Esophagus (tissue), 2 donors: ENCODE data around the gene COPE. TPM values are rescaled to one million over a fixed set of nuclear protein-coding genes. Genes with fewer than 3 reads are reported as not detected.
"Not testable (repeated sequence)": the region's sequence is repeated elsewhere in the genome, so short reads cannot be mapped to it uniquely, and the experiment has no call there.

ENCODE experiments used
- H3K27ac ChIP-seq, 2 donors: one replicate each; pipeline ENCODE4 v1.5.1; 2013; ENCODE audit warnings: low read depth in 2 of 2, mild to moderate bottlenecking in 2 of 2, inconsistent platforms in 1 of 2, low read length in 1 of 2, moderate library complexity in 1 of 2
- H3K27me3 ChIP-seq, 2 donors: one replicate each; pipeline ENCODE4 v1.6.1; 2013; ENCODE audit warnings: low read length in 2 of 2, control low read depth in 1 of 2, mild to moderate bottlenecking in 1 of 2; ENCODE audit not compliant: insufficient read depth in 2 of 2, control insufficient read depth in 1 of 2
- H3K36me3 ChIP-seq, 2 donors: one replicate each; pipeline ENCODE4 v1.6.1; 2013; ENCODE audit warnings: low read length in 1 of 2; ENCODE audit not compliant: control insufficient read depth in 2 of 2, insufficient read depth in 2 of 2
- H3K4me1 ChIP-seq, 2 donors: one replicate each; pipeline ENCODE4 v1.6.1; 2013; ENCODE audit warnings: low read length in 1 of 2; ENCODE audit not compliant: control insufficient read depth in 2 of 2, insufficient read depth in 2 of 2
- H3K4me3 ChIP-seq, 2 donors: one replicate each; pipeline ENCODE4 v1.5.1; 2013; ENCODE audit warnings: low read length in 2 of 2, mild to moderate bottlenecking in 2 of 2, low read depth in 1 of 2, moderate library complexity in 1 of 2
- H3K9me3 ChIP-seq, 2 donors: one replicate each; pipeline ENCODE4 v1.6.1; 2013; ENCODE audit warnings: mild to moderate bottlenecking in 2 of 2, low read depth in 1 of 2, low read length in 1 of 2, moderate library complexity in 1 of 2; ENCODE audit not compliant: control insufficient read depth in 2 of 2, insufficient read depth in 1 of 2
- WGBS, 2 donors: extraction: QIAGEN DNeasy Blood & Tissue Kit; methylation state at CpG; one replicate each; pipeline ENCODE4 v1.1.7; 2013; 5-methylcytosine and 5-hydroxymethylcytosine counted together
- polyA plus RNA-seq, 2 donors: library from polyadenylated mRNA; stranded (reverse); fragments of 200-250 nt; gene quantifications; one replicate each; pipeline ENCODE4 v1.2.3, GENCODE V29; 2013
- donor health status: healthy with polysubstance abuse.
- donor health status: Bipolar disorder and iron deficiency.

COPE gene
- 100 to 1,000 TPM; 192 to 214 TPM for polyA plus RNA-seq

DNA sequence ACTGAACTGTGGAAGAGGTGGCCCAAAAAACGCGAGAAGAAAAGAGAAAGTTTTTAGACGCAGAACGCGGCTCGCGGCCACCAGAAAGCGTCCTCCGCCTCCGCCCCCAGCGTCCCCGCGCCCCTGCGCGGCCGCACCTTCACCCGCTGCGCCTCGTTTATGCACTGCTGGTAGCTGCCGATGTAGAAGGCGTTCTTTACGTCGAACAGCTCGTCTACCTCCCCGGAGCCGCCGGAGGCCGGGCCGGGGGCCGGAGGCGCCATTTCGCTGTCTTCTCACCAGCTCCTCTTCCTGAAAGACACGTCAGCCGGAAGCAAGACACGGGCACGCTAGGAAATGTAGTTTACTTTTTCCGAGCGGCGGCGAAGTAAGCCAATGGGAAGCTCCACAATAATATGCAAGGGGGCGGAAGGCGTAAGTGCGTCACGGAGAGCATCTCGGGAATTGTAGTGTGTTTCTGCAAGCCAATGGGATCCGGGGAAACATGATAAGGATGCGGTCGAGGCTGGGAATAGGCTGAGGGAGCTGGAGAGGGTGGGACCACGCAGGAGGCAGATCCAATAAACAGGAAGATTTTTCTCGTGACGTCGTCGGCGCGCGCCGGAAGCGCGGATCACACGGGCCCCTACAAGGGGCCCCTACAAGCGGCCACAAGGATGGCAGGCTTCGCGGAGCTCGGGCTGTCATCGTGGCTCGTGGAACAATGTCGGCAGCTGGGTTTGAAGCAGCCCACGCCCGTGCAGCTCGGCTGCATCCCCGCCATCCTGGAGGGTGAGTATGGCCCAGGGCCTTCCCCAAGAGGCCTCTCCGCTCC is at the start of gene COPE, which contains the start of gene DDX49:
COPE (minus strand) TSS at position 302 of the 814 bp plus-strand sequence; CDS start at position 263, 39 bp downstream.
DDX49 (plus strand) TSS at position 630 of the 814 bp plus-strand sequence; CDS start at position 657, 27 bp downstream.
- Histone ChIP-seq H3K4me3 (peak within 1 kb of the TSS; percentile 89 to 98), H3K9me3 (no peaks in the 10 kb centered on the region), H3K27me3 (no peaks in the 10 kb centered on the region), H3K36me3 (peaks cover 0 to 33% of the 10 kb centered on the region in 2 donors), H3K4me1 (peaks cover 4 to 10% of the 10 kb centered on the region in 2 donors), H3K27ac (peak within 1 kb of the TSS; percentile 90 to 98)
- WGBS, 2 donors: 0 to 1% methylated on average over 72 of the region's 72 CpGs

DNA sequence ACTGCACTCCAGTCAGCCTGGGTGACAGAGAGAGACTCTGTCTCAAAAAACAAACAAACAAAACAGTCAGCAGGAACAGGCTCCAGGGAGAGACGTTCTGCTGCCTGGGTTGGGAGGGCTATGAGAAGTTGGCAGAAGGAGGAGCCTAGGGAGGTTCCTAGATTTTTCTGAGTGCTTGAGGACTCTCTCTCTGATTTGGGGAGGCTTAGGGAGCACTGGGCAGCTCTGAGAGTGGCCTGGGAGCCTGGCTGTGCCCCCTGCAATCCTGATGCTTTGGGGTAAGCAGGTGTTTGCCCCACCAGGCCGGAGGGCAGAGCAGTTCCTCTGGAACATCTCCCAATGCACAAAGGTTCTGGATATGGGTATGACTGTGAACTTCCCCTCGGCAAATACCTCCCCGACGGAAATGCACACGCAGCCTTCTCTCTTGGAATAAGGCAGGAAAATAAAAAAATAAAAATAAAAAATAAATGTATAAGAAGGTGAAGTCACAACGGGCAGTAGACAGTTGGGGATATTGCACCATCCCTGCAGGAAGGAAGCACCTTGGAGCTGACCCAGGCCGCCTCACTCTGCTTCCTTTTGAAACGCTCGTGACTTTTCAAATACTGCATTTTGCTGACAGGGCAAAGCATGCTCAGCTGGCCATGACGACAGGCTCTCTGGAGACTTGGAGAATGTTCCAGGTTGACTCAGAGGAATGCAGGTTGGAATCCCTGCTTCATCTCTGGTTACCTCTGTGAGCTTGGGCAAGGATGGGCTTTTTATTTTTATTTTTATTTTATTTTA is 48.4 kb upstream of the COPE start:
- Histone ChIP-seq H3K9me3 (no peaks in the 10 kb centered on the region), H3K27ac (peak overlapping the region; percentile 47 to 83), H3K4me3 (no peak overlapping the region), H3K27me3 (no peaks in the 10 kb centered on the region), H3K36me3 (no peaks in the 10 kb centered on the region), H3K4me1 (no peaks in the 10 kb centered on the region)
- WGBS, 2 donors: 19 to 35% methylated on average over 11 of the region's 11 CpGs

DNA sequence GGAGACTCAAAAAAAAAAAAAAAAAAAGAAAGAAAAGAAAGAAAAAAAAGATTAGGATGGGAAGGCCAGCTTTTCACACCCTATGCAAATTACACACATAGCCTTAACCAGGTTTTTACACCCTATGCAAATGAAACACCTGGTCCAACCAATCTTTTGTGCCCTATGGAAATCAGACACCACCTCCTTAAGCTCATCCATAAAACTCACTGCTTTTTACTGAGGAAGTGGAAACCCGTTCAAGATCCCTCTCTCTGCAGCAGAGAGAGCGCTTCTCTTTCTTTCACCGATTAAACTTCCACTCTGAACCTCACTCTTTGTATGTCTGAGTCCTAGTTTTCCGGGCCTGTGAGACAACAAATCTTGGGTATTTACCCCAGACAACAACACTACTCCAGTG is 47.1 kb upstream of the COPE start:
- 65 to 71% methylated on average over 4 of the region's 4 CpGs for WGBS, 2 donors
- Histone ChIP-seq H3K27ac (no peak overlapping the region), H3K36me3 (no peaks in the 10 kb centered on the region)

DNA sequence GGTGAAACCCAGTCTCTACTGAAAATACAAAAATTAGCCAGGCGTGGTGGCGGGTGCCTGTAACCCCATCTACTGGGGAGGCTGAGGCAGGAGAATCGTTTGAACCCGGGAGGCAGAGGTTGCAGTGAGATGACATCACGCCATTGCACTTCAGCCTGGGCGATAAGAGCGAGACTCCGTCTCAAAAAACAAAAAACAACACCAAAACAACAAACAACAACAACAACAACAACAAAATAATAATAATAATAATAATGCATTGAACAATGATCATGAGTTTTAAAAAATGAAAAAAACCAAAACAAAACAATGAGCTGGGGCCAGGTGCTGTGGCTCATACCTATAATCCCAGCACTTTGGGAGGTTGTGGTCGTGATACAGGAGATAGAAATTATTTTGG is 44.9 kb upstream of the COPE start:
- H3K27me3 ChIP-seq: no peaks in the 10 kb centered on the region
- H3K4me3 ChIP-seq: no peak overlapping the region
- 91 to 92% methylated on average over 9 of the region's 9 CpGs for WGBS, 2 donors
- H3K36me3 ChIP-seq: no peaks in the 10 kb centered on the region
- H3K4me1 ChIP-seq: no peaks in the 10 kb centered on the region
- H3K27ac ChIP-seq: no peak overlapping the region
- H3K9me3 ChIP-seq: no peaks in the 10 kb centered on the region

More for the DNA sequence above, 47.1 kb upstream of the COPE start:
- Histone ChIP-seq H3K4me3 (no peak overlapping the region), H3K27me3 (no peaks in the 10 kb centered on the region), H3K4me1 (no peaks in the 10 kb centered on the region), H3K9me3 (no peaks in the 10 kb centered on the region)

DNA sequence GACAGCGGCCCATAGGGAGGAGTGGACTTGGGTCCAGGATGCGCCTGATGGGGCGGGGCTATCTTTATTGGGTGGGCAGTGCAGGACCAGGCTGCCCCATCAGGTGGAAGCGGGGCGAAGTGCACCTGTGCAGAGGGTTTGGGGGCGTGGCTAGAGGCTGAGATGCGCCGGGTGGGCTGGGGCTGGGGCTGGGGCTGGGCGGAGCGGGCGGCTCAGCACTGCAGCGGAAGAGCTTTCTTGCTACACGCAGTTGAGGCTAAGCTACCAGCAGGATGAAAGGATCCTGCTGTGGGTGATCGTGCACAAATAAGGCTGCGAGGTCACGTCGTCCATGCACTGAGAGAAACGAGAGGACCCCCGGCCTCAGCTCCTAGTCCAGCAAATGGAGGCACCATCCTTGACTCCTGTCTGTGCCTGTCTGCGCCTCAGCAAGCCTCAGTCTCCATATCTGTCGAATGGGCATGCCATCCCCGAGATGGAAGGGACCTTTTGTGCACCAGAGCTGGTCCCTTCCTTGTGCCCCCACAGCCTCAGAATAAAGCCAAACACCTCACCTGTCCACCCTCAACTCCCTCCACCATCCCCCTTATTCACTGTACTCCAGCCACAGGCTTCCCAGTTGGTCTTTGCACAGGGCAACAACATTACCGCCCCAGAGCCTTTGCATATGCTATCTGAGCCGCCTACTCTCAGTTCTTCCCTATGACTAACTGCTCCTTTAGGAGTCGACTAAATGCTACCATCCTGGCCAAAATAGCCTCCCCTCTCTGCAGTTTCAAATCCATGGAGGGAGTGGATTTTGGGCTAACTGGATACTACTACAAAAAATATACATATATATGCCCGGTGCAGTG is 42.8 kb upstream of the COPE start:
- no peak overlapping the region for H3K4me3 ChIP-seq
- H3K36me3 ChIP-seq: no peaks in the 10 kb centered on the region
- H3K27ac ChIP-seq: no peak overlapping the region
- H3K27me3 ChIP-seq: no peaks in the 10 kb centered on the region
- WGBS, 2 donors: 26 to 28% methylated on average over 22 to 26 of the region's 26 CpGs
- H3K9me3 ChIP-seq: no peaks in the 10 kb centered on the region
- H3K4me1 ChIP-seq: no peaks in the 10 kb centered on the region

DNA sequence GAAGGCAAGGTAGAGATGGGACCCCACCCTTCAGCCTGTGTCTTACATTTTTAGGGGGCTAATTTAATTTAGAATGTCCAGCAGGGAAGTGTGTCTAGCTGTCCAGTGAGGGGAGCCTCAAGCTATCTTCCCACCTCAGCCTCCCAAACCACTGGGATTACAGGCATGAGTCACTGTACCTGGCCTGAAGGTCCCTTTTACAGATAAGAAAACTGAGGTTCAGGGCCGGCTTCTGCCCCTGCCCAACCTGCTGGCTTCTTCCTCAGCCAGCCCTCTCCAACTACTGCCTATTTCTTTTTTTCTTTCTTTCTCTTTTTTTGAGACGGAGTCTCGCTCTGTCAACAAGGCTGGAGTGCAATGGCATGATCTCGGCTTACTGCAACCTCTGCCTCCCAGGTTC is 41.2 kb upstream of the COPE start:
- no peaks in the 10 kb centered on the region for H3K9me3 ChIP-seq
- H3K4me1 ChIP-seq: no peaks in the 10 kb centered on the region
- whole genome bisulfite sequencing, 2 donors: 82 to 89% methylated on average over 4 of the region's 4 CpGs
- H3K4me3 ChIP-seq: no peak overlapping the region
- no peak overlapping the region for H3K27ac ChIP-seq
- no peaks in the 10 kb centered on the region for H3K36me3 ChIP-seq
- H3K27me3 ChIP-seq: no peaks in the 10 kb centered on the region

DNA sequence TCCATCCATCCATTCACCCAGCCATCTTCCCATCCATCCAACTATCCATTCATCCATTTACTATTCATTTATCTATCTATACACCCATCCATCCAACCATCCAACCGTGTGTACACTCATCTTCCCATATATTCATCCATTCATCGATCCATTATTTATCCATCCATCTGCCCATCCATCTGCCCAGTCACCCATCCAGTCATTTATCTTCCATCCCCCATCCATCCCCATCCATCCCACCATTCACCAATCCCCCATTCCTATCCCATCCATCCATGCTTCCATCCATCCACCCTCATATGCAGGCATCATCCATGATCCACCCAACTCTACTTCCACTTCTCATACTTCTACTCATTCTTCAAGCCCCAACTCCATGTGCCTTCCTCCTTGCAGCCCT is 35.9 kb upstream of the COPE start:
- Histone ChIP-seq H3K9me3 (no peaks in the 10 kb centered on the region), H3K27me3 (no peaks in the 10 kb centered on the region), H3K36me3 (no peaks in the 10 kb centered on the region), H3K4me3 (no peak overlapping the region), H3K4me1 (peaks cover 0 to 4% of the 10 kb centered on the region in 2 donors), H3K27ac (no peak overlapping the region)
- 91 to 98% methylated on average over 2 of the region's 2 CpGs for WGBS, 2 donors

DNA sequence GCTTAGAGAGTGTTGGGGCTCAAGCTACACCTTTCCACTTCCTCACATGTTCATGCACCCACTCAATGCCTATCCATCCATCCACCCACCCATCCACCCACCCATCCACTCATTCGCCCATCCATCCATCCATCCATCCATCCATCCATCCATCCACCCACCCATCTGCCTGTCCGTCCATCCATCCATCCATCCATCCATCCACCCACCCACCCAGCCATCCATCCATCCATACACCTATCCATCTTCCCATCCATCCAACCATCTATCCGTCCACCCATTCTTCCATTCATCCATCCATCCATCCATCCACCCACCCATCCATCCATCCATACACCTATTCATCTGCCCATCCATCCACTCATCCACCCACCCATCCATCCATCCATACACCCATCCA is 34.9 kb upstream of the COPE start:
- Histone ChIP-seq H3K36me3 (no peaks in the 10 kb centered on the region), H3K4me3 (no peak overlapping the region), H3K27me3 (no peaks in the 10 kb centered on the region), H3K4me1 (peaks cover 0 to 4% of the 10 kb centered on the region in 2 donors), H3K27ac (no peak overlapping the region), H3K9me3 (no peaks in the 10 kb centered on the region)
- 79 to 94% methylated on average over 3 of the region's 3 CpGs for WGBS, 2 donors

DNA sequence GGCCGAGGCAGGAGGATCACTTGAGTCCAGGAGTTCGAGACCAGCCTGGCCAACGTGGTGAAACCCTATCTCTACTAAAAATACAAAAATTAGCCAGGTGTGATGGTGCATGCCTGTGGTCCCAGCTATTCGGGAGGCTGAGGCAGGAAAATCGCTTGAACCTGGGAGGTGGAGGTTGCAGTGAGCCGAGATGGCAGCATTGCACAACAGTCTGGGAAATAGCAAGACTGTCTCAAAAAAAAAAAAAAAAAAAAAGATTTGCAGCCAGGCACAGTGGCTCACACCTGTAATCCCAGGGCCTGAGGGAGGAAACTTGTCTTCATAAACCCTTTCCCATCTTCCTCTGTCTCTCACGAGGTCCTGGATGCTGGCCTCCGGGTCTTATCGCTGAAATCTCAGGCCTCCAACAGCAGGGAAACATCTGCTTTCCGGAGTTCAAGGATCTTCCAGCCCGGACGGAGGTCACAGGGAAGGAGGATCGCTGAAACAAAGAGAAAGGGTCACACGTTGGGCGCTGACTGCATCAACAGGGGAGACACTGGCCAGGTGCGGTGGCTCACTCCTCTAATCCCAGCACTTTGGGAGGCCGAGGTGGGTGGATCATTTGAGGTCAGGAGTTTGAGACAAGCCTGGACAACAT is 33.3 kb upstream of the COPE start:
- H3K27ac ChIP-seq, H3K4me3 ChIP-seq, H3K4me1 ChIP-seq, H3K27me3 ChIP-seq, H3K9me3 ChIP-seq, H3K36me3 ChIP-seq: not testable (repeated sequence)
- 49% methylated on average over 17 of the region's 17 CpGs for WGBS, 2 donors
